Astrocyte (in vitro differentiated cells and primary cell): ENCODE results near the gene SLC35F4. TPM values are rescaled to one million over a fixed set of nuclear protein-coding genes. Genes with fewer than 3 reads are reported as not detected.

Experiments
- DNase-seq: peaks from one replicate; pipeline ENCODE4 v3.0.0-alpha.2; 2010; ENCODE audit warnings: low read depth
- FAIRE-seq: peaks from 2 replicates; lab custom pipeline; 2011; peaks lifted over from hg19 to GRCh38; lab: Jason Lieb, UNC
- H2AFZ ChIP-seq: 2 replicates; pipeline ENCODE4 v1.6.0; 2012; ENCODE audit warnings: low read depth, low read length, inconsistent platforms
- H3K27ac ChIP-seq: 2 replicates; pipeline ENCODE4 v1.5.1; 2011; ENCODE audit warnings: low read depth, low read length, inconsistent platforms
- H3K27me3 ChIP-seq: 2 replicates; pipeline ENCODE4 v1.6.0; 2011; ENCODE audit warnings: low read length, inconsistent platforms; ENCODE audit not compliant: insufficient read depth
- H3K36me3 ChIP-seq: 2 replicates; pipeline ENCODE4 v1.5.1; 2011; ENCODE audit warnings: low read length, inconsistent platforms; ENCODE audit not compliant: insufficient read depth
- H3K4me1 ChIP-seq: 2 replicates; pipeline ENCODE4 v1.5.1; 2011; ENCODE audit warnings: low read length, inconsistent platforms; ENCODE audit not compliant: insufficient read depth
- H3K4me2 ChIP-seq: 2 replicates; pipeline ENCODE4 v1.6.0; 2012; ENCODE audit warnings: low read length, inconsistent platforms
- H3K4me3 ChIP-seq: 2 replicates; pipeline ENCODE4 v1.5.1; 2011; ENCODE audit warnings: low read depth, mild to moderate bottlenecking, low read length, inconsistent platforms; ENCODE audit not compliant: insufficient read depth
- H3K79me2 ChIP-seq: 2 replicates; pipeline ENCODE4 v1.6.0; 2012; ENCODE audit warnings: mild to moderate bottlenecking, low read length, inconsistent platforms; ENCODE audit not compliant: insufficient read depth
- H3K9ac ChIP-seq: 2 replicates; pipeline ENCODE4 v1.6.0; 2012; ENCODE audit warnings: mild to moderate bottlenecking, low read length, inconsistent platforms
- H3K9me3 ChIP-seq: 2 replicates; pipeline ENCODE4 v1.5.1; 2012; ENCODE audit warnings: low read depth, mild to moderate bottlenecking, low read length, inconsistent platforms; ENCODE audit not compliant: insufficient read depth
- H4K20me1 ChIP-seq: 2 replicates; pipeline ENCODE4 v1.6.0; 2012; ENCODE audit warnings: low read length, inconsistent platforms; ENCODE audit not compliant: insufficient read depth
- H3K27ac Mint-ChIP-seq: one replicate; pipeline ENCODE4 v1.8.0; 2021; ENCODE audit warnings: mild to moderate bottlenecking, mixed read lengths; ENCODE audit not compliant: unreplicated experiment
- H3K27me3 Mint-ChIP-seq: one replicate; pipeline ENCODE4 v1.8.0; 2021; ENCODE audit warnings: low read depth, mixed read lengths; ENCODE audit not compliant: unreplicated experiment
- H3K36me3 Mint-ChIP-seq: one replicate; pipeline ENCODE4 v1.8.0; 2021; ENCODE audit warnings: low read depth, mixed read lengths; ENCODE audit not compliant: unreplicated experiment
- H3K4me1 Mint-ChIP-seq: one replicate; pipeline ENCODE4 v1.8.0; 2021; ENCODE audit warnings: low read depth, mixed read lengths; ENCODE audit not compliant: unreplicated experiment
- H3K4me3 Mint-ChIP-seq: one replicate; pipeline ENCODE4 v1.8.0; 2021; ENCODE audit warnings: mild to moderate bottlenecking, moderate library complexity, mixed read lengths; ENCODE audit not compliant: unreplicated experiment
- H3K9me3 Mint-ChIP-seq: one replicate; pipeline ENCODE4 v1.8.0; 2021; ENCODE audit warnings: mild to moderate bottlenecking, mixed read lengths; ENCODE audit not compliant: unreplicated experiment
- CTCF ChIP-seq: IDR thresholded peaks from 2 replicates; pipeline ENCODE4 v1.5.1; 2011; ENCODE audit warnings: low read depth, mild to moderate bottlenecking, inconsistent platforms, low read length, moderate library complexity; ENCODE audit not compliant: insufficient read depth
- EZH2 ChIP-seq: IDR thresholded peaks from 2 replicates; pipeline ENCODE4 v1.6.1; 2012; ENCODE audit warnings: mild to moderate bottlenecking, low read length, inconsistent platforms; ENCODE audit not compliant: insufficient read depth
- total RNA-seq: library from RNA; stranded (reverse); gene quantifications from 2 replicates; pipeline ENCODE4 v1.2.1, GENCODE V29; 2021

SLC35F4 gene
- total RNA-seq, 1 donor from 2014 or later: not detected

GRCh38 chr14:57732463-57733285 lies 133.2 kb downstream of the SLC35F4 start:
- Histone ChIP-seq H3K4me1 (no peaks in the 10 kb centered on the region), H3K36me3 (no peaks in the 10 kb centered on the region), H2AFZ (no peak overlapping the region), H3K9me3 (no peaks in the 10 kb centered on the region), H4K20me1 (no peaks in the 10 kb centered on the region), H3K79me2 (no peaks in the 10 kb centered on the region), H3K9ac (no peak overlapping the region), H3K27ac (no peak overlapping the region), H3K27me3 (no peaks in the 10 kb centered on the region), H3K4me2 (no peak overlapping the region), H3K4me3 (no peak overlapping the region)
- no peaks in the 10 kb centered on the region for H3K36me3 Mint-ChIP-seq
- H3K27me3 Mint-ChIP-seq: no peaks in the 10 kb centered on the region
- FAIRE-seq: no peak
- no peak for TF ChIP-seq EZH2
- no peak for TF ChIP-seq CTCF
- no peak overlapping the region for H3K4me3 Mint-ChIP-seq
- no peaks in the 10 kb centered on the region for H3K9me3 Mint-ChIP-seq
- H3K27ac Mint-ChIP-seq: no peak overlapping the region
- peak; percentile 67 for DNase-seq
- H3K4me1 Mint-ChIP-seq: no peaks in the 10 kb centered on the region

GRCh38 chr14:57729208-57730187 lies 136.4 kb downstream of the SLC35F4 start:
- FAIRE-seq (no peak), DNase-seq (no peak)
- no peak overlapping the region for H3K4me2 ChIP-seq
- H3K4me1 ChIP-seq: peaks cover 7% of the 10 kb centered on the region
- Mint-ChIP-seq H3K9me3 (no peaks in the 10 kb centered on the region), H3K27ac (no peak overlapping the region), H3K27me3 (no peaks in the 10 kb centered on the region), H3K36me3 (no peaks in the 10 kb centered on the region), H3K4me3 (no peak overlapping the region), H3K4me1 (peaks cover 8% of the 10 kb centered on the region)
- TF ChIP-seq EZH2: no peak
- TF ChIP-seq CTCF: no peak
- H3K27me3 ChIP-seq: no peaks in the 10 kb centered on the region
- H3K27ac ChIP-seq: no peak overlapping the region
- no peaks in the 10 kb centered on the region for H4K20me1 ChIP-seq
- H2AFZ ChIP-seq: no peak overlapping the region
- no peaks in the 10 kb centered on the region for H3K79me2 ChIP-seq
- no peak overlapping the region for H3K4me3 ChIP-seq
- H3K9ac ChIP-seq: no peak overlapping the region
- no peaks in the 10 kb centered on the region for H3K9me3 ChIP-seq
- H3K36me3 ChIP-seq: no peaks in the 10 kb centered on the region
